SK-MEL-5 (cell line): ENCODE measurements around the gene AHDC1. TPM values are rescaled to one million over a fixed set of nuclear protein-coding genes. Genes with fewer than 3 reads are reported as not detected.
A peak's percentile ranks its signal among the peaks of the same experiment; 100 is the strongest.

ENCODE experiments used
- DNase-seq: peaks from one replicate; pipeline ENCODE4 v3.0.0-alpha.2; 2016; ENCODE audit warnings: low read depth, low spot score
- in situ Hi-C: cut with HindIII; loops from 2 replicates; pipeline ENCODE4 v1.10.0; 2016; ENCODE audit warnings: low sequenced_read_pairs, high pct_unique_total_duplicates, low pct_unique_long_range_greater_than_20kb
- total RNA-seq: library from RNA; depleted of rRNA; stranded (reverse); fragments of >200 nt; shearing (Covaris generic); gene quantifications from 2 replicates; pipeline ENCODE4 v1.2.3, GENCODE V29; 2014

The AHDC1 gene
- total RNA-seq, 1 experiment from 2014 or later: 4.4 TPM

DNA sequence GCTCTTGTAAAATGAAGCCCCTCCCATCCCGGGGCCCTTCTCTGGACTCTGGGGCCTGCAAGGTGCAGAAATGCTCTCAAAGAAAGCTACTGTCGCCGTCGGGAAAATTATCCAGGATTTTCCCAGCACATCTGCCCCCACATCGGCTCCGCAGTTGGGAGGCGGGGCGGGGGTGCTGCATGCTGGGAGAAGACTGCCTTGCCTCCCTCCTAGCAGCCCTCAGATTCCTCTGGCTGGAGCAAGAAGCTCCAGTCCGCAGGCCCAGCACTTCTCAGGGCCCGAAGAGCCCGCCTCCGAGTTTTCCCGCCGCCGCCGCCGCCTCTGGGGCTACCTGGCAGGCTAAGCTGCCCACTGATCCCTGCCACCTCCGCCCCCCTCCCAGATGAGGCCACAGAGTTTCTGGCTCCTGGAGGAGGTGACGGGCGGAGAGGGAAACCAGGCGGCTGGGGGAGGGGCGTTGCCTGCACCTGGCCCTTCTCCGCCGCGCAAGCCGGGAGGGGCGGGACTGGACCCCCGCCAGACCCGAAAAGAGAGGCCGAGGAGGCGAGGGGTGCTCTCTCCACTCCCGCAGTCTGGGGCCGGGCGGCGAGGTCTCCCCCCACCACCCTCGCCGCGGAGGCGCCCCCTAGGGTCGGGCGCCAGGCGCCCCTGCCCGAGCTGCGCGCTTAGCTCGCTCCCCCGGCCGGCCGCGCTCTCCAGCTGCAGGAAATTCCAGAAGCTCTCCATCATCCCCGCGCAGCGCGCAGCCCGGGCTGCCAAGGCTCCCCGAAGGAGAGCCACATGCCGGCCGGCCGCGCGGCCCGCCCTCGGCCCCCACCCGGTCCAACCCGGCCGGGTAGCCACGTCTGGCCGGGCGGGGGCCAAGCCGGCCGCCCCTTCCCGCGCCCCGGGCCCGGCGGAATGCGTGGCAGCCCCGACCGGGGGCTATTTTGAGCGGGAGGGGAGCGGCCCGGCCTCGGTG, 28.8 kb downstream of the AHDC1 start:
- in situ Hi-C loops: no loop called here
- DNase-seq: no peak

DNA sequence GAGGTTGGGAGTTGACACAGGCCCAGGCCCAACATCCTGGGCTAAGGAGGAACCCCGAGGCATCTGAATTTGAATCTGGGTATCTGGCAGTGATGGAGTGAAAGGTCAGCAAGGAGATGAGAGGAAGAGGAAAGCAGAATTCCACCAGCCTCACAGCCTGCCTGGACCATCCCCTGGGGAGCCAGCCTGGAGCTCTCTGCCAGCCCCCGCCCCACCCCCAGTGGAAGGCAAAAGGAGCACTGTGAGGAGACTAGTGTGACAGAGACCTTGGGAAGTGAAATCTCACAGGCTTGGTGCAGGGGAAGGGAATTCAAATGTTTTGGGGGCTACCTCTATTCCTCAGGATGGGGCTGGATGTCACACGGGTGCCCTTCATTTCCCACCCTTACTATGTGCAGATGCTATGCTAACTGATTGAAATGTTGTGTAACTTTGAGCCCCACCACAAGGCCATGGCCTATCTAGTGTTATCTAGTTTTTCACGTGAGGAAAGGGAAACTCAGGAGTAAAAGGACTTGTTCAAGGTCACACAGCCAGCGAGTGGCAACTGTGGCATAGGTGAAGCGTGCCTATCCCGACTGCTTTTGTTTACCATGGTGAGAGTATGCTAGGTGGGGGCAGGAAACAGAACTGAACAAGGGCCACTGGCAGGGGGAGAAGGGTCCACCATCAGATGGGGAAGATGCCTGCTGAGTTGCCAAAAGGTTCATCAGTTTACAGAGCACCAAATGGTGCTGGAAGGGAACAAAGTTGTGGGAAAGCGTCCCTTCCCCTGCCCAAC, 29.8 kb downstream of the AHDC1 start:
- in situ Hi-C loops: no loop called here
- DNase-seq: no peak

DNA sequence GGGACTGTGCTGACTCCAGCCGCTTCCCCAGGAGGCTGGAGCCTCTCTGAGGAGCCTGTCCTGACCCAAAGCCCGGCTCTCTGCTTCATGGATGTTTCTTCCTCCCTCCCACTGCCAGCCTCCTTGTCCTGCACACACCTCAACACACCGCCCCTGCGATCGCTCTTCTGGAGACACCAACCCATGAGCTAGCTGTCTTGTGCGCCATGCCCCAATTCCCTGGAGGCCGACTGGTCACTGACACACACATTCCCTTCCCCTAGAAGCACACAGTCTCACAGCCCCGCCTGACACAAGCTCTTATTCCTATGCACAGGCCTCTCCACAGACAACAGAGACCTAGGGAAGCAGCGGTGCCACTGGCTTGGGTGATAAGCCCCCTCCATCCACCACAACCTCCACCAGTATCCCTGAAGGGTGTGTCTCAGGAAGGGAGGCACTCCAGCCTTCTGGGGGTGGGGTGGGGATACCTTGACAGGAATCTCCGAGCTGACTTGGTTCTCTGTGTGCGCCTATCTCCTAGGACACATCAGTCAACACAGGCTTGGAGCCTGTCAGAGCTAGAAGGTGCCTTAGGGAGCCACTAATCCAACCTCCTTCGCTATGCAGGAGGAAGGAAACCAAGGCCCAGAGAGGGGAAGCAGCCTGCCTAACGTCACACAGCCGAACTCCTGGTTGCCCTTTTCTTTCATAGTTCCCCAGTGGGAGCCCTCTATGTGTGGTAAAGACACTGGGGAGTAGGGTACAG, 31.1 kb downstream of the AHDC1 start:
- in situ Hi-C loops: no loop called here
- DNase-seq: no peak

- in situ Hi-C loops: no loop called here
- no peak for DNase-seq
Observed at GRCh38 chr1:27572019-27572678, 31.8 kb downstream of the AHDC1 start.

- DNase-seq: no peak
- in situ Hi-C loops: no loop called here
Observed at GRCh38 chr1:27571439-27572018, 32.4 kb downstream of the AHDC1 start.

- in situ Hi-C loops: no loop called here
- DNase-seq: no peak
Observed at GRCh38 chr1:27570784-27571183, 33.2 kb downstream of the AHDC1 start.

DNA sequence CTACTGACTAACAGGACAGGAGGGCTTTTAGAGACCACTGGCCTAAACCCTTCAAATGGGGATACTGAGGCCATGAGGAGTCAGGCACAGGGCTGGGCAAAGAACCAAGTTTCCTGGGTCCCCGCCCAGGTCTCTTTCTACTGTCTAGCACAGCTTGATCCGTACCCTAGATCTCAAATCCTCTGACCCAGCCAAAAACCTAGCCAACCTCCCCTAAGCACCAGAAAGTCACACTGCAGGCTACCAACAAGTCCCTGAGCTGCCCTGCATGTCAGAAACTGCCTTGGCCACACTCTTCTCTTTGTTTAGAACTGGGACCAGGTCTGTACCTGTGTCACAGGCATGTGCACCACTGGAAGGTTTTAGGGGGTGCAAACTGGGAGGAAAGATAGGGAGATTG, 33.6 kb downstream of the AHDC1 start:
- DNase-seq: no peak
- in situ Hi-C loops: no loop called here

DNA sequence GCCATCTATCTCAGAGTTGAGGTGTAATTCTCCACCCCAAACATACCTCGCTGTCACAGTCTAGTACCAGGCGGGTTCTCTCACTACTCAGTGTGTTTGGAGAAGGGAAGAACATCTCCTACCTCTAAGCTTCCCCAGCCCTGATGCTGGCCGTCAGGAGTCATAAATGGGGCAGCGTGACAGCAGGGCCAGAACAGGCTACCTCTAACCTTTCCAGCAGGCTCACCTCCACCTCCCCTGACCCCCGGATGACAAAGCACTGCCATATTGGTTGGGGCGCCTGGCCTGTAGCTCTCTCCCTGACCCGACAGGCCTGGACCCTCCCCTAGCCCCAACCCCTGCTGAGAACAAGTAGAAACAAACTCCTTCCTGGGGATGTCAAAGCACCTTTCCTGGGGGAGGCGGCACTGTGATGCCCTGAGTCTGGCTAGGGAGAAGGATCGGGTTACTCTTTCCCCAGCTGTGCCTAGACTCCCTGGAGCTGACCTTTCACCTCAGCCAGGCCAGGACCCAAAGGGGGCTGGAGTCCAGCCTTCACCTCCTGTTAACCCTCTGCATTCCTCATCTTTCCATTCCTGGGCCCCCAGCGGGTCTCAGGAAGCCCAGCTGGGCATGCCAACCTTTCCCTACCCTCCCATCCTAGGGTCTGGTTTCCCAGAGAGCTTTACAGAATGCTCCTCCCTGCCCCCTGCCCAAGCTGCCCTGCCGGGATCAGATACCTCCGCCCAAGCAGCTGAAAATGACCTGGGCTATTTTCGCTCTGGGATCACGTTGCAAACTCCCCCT, 34.2 kb downstream of the AHDC1 start:
- DNase-seq: no peak
- in situ Hi-C loops: no loop called here

GRCh38 chr1:27569088-27569460, 34.9 kb downstream of the AHDC1 start:
- in situ Hi-C loops: no loop called here
- DNase-seq: peak; percentile 17

GRCh38 chr1:27568300-27569087, 35.5 kb downstream of the AHDC1 start:
- in situ Hi-C loops: no loop called here
- peak; percentile 91 for DNase-seq

- DNase-seq: no peak
- in situ Hi-C loops: no loop called here
Observed at GRCh38 chr1:27567971-27568299, 36.0 kb downstream of the AHDC1 start.

DNA sequence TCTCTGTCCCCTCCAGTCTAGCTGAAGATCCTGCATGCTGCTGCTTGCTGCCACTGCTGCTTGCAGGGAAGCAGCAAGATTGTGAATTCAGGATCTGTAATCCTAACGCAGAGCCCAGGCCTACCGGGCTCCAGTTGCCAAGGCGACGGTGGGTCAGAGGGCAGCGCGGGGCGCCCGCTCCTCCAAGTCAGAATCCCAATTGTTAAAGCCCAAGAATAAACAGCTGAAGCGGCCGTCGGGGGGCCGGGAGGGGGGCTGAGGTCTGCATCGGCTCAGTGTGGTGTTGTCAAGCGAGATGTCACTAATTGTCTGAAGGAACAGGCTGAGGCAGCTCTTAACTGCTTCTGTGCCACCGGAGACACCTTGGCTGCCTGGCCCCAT, 36.8 kb downstream of the AHDC1 start:
- in situ Hi-C loops: no loop called here
- no peak for DNase-seq

GRCh38 chr1:27566462-27567145, 37.3 kb downstream of the AHDC1 start:
- no peak for DNase-seq
- in situ Hi-C loops: no loop called here

- DNase-seq: no peak
- in situ Hi-C loops: no loop called here
Observed at GRCh38 chr1:27564710-27565649, 39.0 kb downstream of the AHDC1 start.
